HUES48 (cell line): ENCODE results near the gene TXNRD1.

Source experiments
- H3K27ac ChIP-seq: one replicate; pipeline ENCODE4 v1.7.0; 2013; ENCODE audit warnings: low read depth, low read length, inconsistent platforms
- H3K27me3 ChIP-seq: 2 replicates; pipeline ENCODE4 v1.6.1; 2013; ENCODE audit warnings: mild to moderate bottlenecking, low read length; ENCODE audit not compliant: control insufficient read depth, insufficient read depth
- H3K36me3 ChIP-seq: 2 replicates; pipeline ENCODE4 v1.6.1; 2013; ENCODE audit warnings: low read length; ENCODE audit not compliant: control insufficient read depth, insufficient read depth
- H3K4me1 ChIP-seq: 2 replicates; pipeline ENCODE4 v1.6.1; 2013; ENCODE audit warnings: mild to moderate bottlenecking, low read length; ENCODE audit not compliant: control insufficient read depth, insufficient read depth
- H3K4me3 ChIP-seq: 2 replicates; pipeline ENCODE4 v1.5.1; 2013; ENCODE audit warnings: mild to moderate bottlenecking, low read depth, low read length
- H3K9ac ChIP-seq: 2 replicates; pipeline ENCODE4 v1.6.1; 2013; ENCODE audit warnings: mild to moderate bottlenecking, low read depth, low read length, moderate library complexity
- H3K9me3 ChIP-seq: 2 replicates; pipeline ENCODE4 v1.6.1; 2013; ENCODE audit warnings: low read length; ENCODE audit not compliant: control insufficient read depth, insufficient read depth

Gene TXNRD1

GRCh38 chr12:104219361-104219892 is 3.8 kb downstream of the TXNRD1 start:
- H3K9ac ChIP-seq: no peak overlapping the region
- H3K36me3 ChIP-seq: no peaks in the 10 kb centered on the region
- H3K27me3 ChIP-seq: peaks cover 14% of the 10 kb centered on the region
- peaks cover 10% of the 10 kb centered on the region; the same call in 1 of the 2 replicates for H3K4me1 ChIP-seq
- no peak overlapping the region for H3K27ac ChIP-seq
- no peaks in the 10 kb centered on the region for H3K9me3 ChIP-seq
- no peak overlapping the region for H3K4me3 ChIP-seq

- no peaks in the 10 kb centered on the region for H3K36me3 ChIP-seq
- H3K4me3 ChIP-seq: no peak overlapping the region
- peaks cover 10% of the 10 kb centered on the region; the same call in 1 of the 2 replicates for H3K4me1 ChIP-seq
- H3K27ac ChIP-seq: no peak overlapping the region
- no peak overlapping the region for H3K9ac ChIP-seq
- peaks cover 14% of the 10 kb centered on the region for H3K27me3 ChIP-seq
- H3K9me3 ChIP-seq: no peaks in the 10 kb centered on the region
Measured at GRCh38 chr12:104219908-104220404, 4.4 kb downstream of the TXNRD1 start.

- no peaks in the 10 kb centered on the region for H3K36me3 ChIP-seq
- H3K4me3 ChIP-seq: no peak overlapping the region
- no peak overlapping the region for H3K9ac ChIP-seq
- H3K27ac ChIP-seq: no peak overlapping the region
- H3K4me1 ChIP-seq: peaks cover 10% of the 10 kb centered on the region; the same call in 1 of the 2 replicates
- H3K9me3 ChIP-seq: no peaks in the 10 kb centered on the region
- peaks cover 14% of the 10 kb centered on the region for H3K27me3 ChIP-seq
Measured at GRCh38 chr12:104220931-104221330, 5.4 kb downstream of the TXNRD1 start.

- H3K4me1 ChIP-seq: peaks cover 7% of the 10 kb centered on the region; the same call in 1 of the 2 replicates
Measured at GRCh38 chr12:104222976-104223375, 7.4 kb downstream of the TXNRD1 start.

GRCh38 chr12:104223712-104224111 is 8.1 kb downstream of the TXNRD1 start:
- no peak overlapping the region for H3K27ac ChIP-seq
- no peaks in the 10 kb centered on the region for H3K27me3 ChIP-seq
- peaks cover 7% of the 10 kb centered on the region; the same call in 1 of the 2 replicates for H3K4me1 ChIP-seq
- H3K4me3 ChIP-seq: no peak overlapping the region
- no peaks in the 10 kb centered on the region for H3K9me3 ChIP-seq
- H3K36me3 ChIP-seq: no peaks in the 10 kb centered on the region
- no peak overlapping the region for H3K9ac ChIP-seq

More at GRCh38 chr12:104222976-104223375, 7.4 kb downstream of the TXNRD1 start:
- Histone ChIP-seq H3K36me3 (no peaks in the 10 kb centered on the region), H3K9me3 (no peaks in the 10 kb centered on the region), H3K9ac (no peak overlapping the region), H3K27ac (no peak overlapping the region), H3K4me3 (no peak overlapping the region), H3K27me3 (no peaks in the 10 kb centered on the region)

GRCh38 chr12:104226672-104227071 is 11.1 kb downstream of the TXNRD1 start:
- Histone ChIP-seq H3K27ac (no peak overlapping the region), H3K9me3 (no peaks in the 10 kb centered on the region), H3K4me1 (peaks cover 7% of the 10 kb centered on the region; the same call in 1 of the 2 replicates), H3K27me3 (no peaks in the 10 kb centered on the region), H3K36me3 (no peaks in the 10 kb centered on the region), H3K9ac (no peak overlapping the region), H3K4me3 (no peak overlapping the region)

GRCh38 chr12:104230304-104231095 is 14.9 kb downstream of the TXNRD1 start:
- no peaks in the 10 kb centered on the region for H3K27me3 ChIP-seq
- H3K27ac ChIP-seq: no peak overlapping the region
- H3K9ac ChIP-seq: no peak overlapping the region
- H3K4me1 ChIP-seq: no peaks in the 10 kb centered on the region
- no peak overlapping the region for H3K4me3 ChIP-seq
- peaks cover 28% of the 10 kb centered on the region for H3K9me3 ChIP-seq
- H3K36me3 ChIP-seq: no peaks in the 10 kb centered on the region

GRCh38 chr12:104232609-104233280 is 17.2 kb downstream of the TXNRD1 start:
- Histone ChIP-seq H3K9me3 (peaks cover 34% of the 10 kb centered on the region), H3K4me3 (no peak overlapping the region), H3K27me3 (no peaks in the 10 kb centered on the region), H3K27ac (no peak overlapping the region), H3K9ac (no peak overlapping the region), H3K4me1 (no peaks in the 10 kb centered on the region), H3K36me3 (no peaks in the 10 kb centered on the region)

- no peak overlapping the region for H3K9ac ChIP-seq
- no peaks in the 10 kb centered on the region for H3K36me3 ChIP-seq
- H3K27me3 ChIP-seq: no peaks in the 10 kb centered on the region
- H3K27ac ChIP-seq: no peak overlapping the region
- H3K4me1 ChIP-seq: no peaks in the 10 kb centered on the region
- H3K9me3 ChIP-seq: peaks cover 34% of the 10 kb centered on the region
- H3K4me3 ChIP-seq: no peak overlapping the region
Measured at GRCh38 chr12:104234926-104235499, 19.4 kb downstream of the TXNRD1 start.

GRCh38 chr12:104237930-104238329 is 22.4 kb downstream of the TXNRD1 start:
- Histone ChIP-seq H3K27me3 (no peaks in the 10 kb centered on the region), H3K4me1 (no peaks in the 10 kb centered on the region), H3K27ac (no peak overlapping the region), H3K9me3 (peaks cover 23% of the 10 kb centered on the region), H3K36me3 (no peaks in the 10 kb centered on the region), H3K4me3 (no peak overlapping the region), H3K9ac (no peak overlapping the region)
